GM13976 (cell line): ENCODE results near the gene ASS1.
A peak's percentile ranks its signal among the peaks of the same experiment; 100 is the strongest.
"Not testable (repeated sequence)": the region's sequence is repeated elsewhere in the genome, so short reads cannot be mapped to it uniquely, and the experiment has no call there.

ENCODE experiments used
- DNase-seq: peaks from one replicate; pipeline ENCODE4 v3.0.0; 2012; ENCODE audit warnings: low spot score
- in situ Hi-C: fragments of 300-500 bp; cut with MboI; formaldehyde crosslinking; loops from one replicate; pipeline ENCODE4 v1.12.0; 2022; ENCODE audit warnings: low sequenced_read_pairs, mixed read lengths, inconsistent platforms; ENCODE audit not compliant: unreplicated experiment
- TF ChIP-seq, protein P1 (sequence below): IDR thresholded peaks from 2 replicates; pipeline ENCODE4 v1.5.1; 2012; ENCODE audit warnings: borderline replicate concordance, mild to moderate bottlenecking; ENCODE audit not compliant: insufficient read depth; ENCODE audit errors: extremely low read depth, missing control alignments, control extremely low read depth

Gene ASS1

GRCh38 chr9:130444565-130445221 lies at the start of gene ASS1:
Gene ASS1, plus strand, starts transcription at chr9:130444961. Its CDS starts 7,268 bp downstream, at chr9:130452229.
- in situ Hi-C loops: no loop called here
- peak; percentile 74 for DNase-seq
- TF ChIP-seq, protein P1, sequence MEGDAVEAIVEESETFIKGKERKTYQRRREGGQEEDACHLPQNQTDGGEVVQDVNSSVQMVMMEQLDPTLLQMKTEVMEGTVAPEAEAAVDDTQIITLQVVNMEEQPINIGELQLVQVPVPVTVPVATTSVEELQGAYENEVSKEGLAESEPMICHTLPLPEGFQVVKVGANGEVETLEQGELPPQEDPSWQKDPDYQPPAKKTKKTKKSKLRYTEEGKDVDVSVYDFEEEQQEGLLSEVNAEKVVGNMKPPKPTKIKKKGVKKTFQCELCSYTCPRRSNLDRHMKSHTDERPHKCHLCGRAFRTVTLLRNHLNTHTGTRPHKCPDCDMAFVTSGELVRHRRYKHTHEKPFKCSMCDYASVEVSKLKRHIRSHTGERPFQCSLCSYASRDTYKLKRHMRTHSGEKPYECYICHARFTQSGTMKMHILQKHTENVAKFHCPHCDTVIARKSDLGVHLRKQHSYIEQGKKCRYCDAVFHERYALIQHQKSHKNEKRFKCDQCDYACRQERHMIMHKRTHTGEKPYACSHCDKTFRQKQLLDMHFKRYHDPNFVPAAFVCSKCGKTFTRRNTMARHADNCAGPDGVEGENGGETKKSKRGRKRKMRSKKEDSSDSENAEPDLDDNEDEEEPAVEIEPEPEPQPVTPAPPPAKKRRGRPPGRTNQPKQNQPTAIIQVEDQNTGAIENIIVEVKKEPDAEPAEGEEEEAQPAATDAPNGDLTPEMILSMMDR: no peak

- no peak for DNase-seq
- in situ Hi-C loops: no loop called here
- TF ChIP-seq, protein P1: no peak
Measured at GRCh38 chr9:130395810-130396435, 48.8 kb upstream of the ASS1 start.

- DNase-seq: no peak
- TF ChIP-seq, protein P1: no peak
- in situ Hi-C loops: no loop called here
Measured at GRCh38 chr9:130396581-130396980, 48.2 kb upstream of the ASS1 start.

GRCh38 chr9:130398487-130399240 lies 46.1 kb upstream of the ASS1 start:
- TF ChIP-seq, protein P1: no peak
- no peak for DNase-seq
- in situ Hi-C loops: no loop called here

DNA sequence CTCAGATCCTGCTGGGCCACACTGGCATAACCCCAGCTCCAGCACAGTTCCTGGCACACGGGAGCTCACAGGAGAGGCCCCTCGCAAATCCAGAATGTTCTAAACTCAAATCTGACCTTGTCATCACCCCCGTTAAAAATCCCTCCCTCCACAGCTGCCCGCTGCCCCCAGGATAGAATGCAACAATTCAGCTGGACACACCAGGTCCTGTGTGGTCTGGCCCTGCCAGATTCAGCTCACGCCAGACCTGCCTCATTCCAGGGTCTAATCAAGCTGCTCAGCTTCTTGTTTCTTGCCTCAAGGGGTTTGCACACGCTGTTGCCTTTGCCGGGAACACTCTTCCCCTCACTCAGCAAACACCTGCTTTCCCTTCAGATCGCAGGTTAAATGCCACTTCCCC lies 45.0 kb upstream of the ASS1 start:
- in situ Hi-C loops: no loop called here
- TF ChIP-seq, protein P1: no peak
- DNase-seq: no peak

DNA sequence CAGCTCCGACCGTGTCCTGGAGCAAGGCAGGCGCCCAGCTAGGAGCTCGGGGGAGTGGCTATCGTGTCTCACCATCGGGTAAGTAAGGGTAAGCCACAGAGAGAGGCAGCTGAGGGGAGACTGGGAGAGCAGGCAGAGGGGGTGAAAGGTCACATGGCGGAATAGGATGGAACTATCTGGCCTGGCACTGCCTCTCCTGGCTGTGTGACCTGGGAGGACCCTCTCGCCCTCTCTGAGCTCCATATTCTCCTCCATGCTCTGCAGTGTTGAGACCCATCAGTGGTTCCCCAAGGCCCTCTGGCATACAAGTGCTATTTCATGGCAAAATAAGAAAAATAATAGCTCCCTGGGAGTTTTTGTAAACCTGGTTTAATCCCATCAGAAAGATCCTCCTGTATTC lies 43.9 kb upstream of the ASS1 start:
- TF ChIP-seq, protein P1: no peak
- in situ Hi-C loops: no loop called here
- no peak for DNase-seq

DNA sequence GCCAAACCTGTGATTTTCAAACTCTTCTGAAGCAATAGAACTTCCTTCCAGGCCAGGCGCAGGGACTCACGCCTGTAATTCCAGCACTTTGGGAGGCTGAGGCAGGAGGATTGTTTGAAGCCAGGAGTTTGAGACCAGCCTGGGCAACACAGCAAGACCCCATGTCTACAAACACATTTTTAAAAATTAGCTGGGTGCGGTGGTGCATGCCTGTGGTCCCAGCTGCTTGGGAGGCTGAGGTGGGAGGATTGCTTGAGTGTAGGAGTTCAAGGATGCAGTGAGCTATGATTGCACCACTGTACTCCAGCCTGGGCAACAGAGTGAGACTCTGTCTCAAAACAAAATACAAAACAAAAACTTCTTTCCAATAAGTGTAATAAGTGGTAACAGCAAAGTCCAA lies 43.0 kb upstream of the ASS1 start:
- in situ Hi-C loops, DNase-seq: not testable (repeated sequence)
